ENCODE results near the gene TEDDM1. TPM values are rescaled to one million over a fixed set of nuclear protein-coding genes. Genes with fewer than 3 reads are reported as not detected.

The TEDDM1 gene
- total RNA-seq, 2 donors from 2014 or later = not detected

GRCh38 chr1:182395906-182396305, 4.6 kb downstream of the TEDDM1 start:
- no peak overlapping the region for H3K27ac ChIP-seq
- H3K36me3 ChIP-seq = no peaks in the 10 kb centered on the region
- no peaks in the 10 kb centered on the region for H3K9me3 ChIP-seq
- DNase-seq (ENCODE audit: low spot score) (no peak), ATAC-seq (ENCODE audit: insufficient number of reproducible peaks, low FRiP score, low read depth) (no peak)
- TF ChIP-seq, protein P1, sequence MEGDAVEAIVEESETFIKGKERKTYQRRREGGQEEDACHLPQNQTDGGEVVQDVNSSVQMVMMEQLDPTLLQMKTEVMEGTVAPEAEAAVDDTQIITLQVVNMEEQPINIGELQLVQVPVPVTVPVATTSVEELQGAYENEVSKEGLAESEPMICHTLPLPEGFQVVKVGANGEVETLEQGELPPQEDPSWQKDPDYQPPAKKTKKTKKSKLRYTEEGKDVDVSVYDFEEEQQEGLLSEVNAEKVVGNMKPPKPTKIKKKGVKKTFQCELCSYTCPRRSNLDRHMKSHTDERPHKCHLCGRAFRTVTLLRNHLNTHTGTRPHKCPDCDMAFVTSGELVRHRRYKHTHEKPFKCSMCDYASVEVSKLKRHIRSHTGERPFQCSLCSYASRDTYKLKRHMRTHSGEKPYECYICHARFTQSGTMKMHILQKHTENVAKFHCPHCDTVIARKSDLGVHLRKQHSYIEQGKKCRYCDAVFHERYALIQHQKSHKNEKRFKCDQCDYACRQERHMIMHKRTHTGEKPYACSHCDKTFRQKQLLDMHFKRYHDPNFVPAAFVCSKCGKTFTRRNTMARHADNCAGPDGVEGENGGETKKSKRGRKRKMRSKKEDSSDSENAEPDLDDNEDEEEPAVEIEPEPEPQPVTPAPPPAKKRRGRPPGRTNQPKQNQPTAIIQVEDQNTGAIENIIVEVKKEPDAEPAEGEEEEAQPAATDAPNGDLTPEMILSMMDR (IDR thresholded peaks at IDR 0.05) = no peak
- no peak overlapping the region for H3K4me3 ChIP-seq
- H3K27me3 ChIP-seq (replicated peaks; ENCODE audit: insufficient read depth) = no peaks in the 10 kb centered on the region
- peaks cover 13 to 14% of the 10 kb centered on the region in 2 donors for H3K4me1 ChIP-seq (ENCODE audit: control insufficient read depth in 1 of 2, low read depth in 2 of 2)

DNA sequence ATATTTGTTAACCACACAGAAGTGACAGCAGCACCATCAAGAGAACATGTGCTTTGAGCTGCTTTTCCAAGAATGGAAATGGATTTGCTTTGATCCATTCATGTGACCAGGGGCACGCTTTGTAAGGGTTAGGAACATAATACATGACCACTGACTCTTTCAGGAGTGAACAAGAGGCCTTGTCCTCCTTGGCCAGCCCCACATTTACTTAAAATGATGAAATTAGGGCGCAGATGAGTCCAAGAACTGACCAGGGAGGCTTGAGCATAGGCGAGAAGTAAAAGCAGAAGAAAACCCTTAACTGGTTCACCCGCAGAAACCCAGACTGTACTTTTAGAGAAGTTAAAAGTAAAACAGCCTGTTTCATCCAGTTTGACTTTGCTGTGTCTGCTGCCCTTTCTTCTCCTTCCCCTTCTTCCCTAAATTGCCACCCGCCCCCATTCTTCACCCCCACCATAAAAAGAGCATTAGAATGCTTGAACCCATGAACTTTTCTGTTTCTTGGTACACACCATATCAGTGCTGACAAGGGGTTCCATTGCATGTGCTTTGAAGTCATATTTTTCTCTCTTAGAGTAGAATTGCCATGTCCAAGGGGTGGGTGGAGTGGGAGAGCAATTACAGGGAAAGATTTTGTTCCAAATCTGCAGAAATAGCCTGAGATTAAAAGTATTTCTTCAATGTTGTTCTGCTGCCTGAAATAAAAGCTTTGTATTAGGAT, 6.3 kb downstream of the TEDDM1 start:
- H3K4me3 ChIP-seq = no peak overlapping the region
- DNase-seq (ENCODE audit: low spot score) (no peak), ATAC-seq (ENCODE audit: insufficient number of reproducible peaks, low FRiP score, low read depth) (no peak)
- no peak overlapping the region for H3K27ac ChIP-seq
- no peaks in the 10 kb centered on the region for H3K36me3 ChIP-seq
- no peaks in the 10 kb centered on the region for H3K9me3 ChIP-seq
- TF ChIP-seq, protein P1 (IDR thresholded peaks at IDR 0.05) = no peak
- H3K27me3 ChIP-seq (replicated peaks; ENCODE audit: insufficient read depth) = no peaks in the 10 kb centered on the region
- peaks cover 13 to 14% of the 10 kb centered on the region in 2 donors for H3K4me1 ChIP-seq (ENCODE audit: control insufficient read depth in 1 of 2, low read depth in 2 of 2)

- no peaks in the 10 kb centered on the region for H3K9me3 ChIP-seq
- ATAC-seq (ENCODE audit: insufficient number of reproducible peaks, low FRiP score, low read depth) = peak; percentile 4
- peaks cover 14% of the 10 kb centered on the region for H3K36me3 ChIP-seq
- no peak for DNase-seq (ENCODE audit: low spot score)
- peak overlapping the region; percentile 98 for H3K4me3 ChIP-seq
- peaks cover 26 to 30% of the 10 kb centered on the region in 2 donors for H3K4me1 ChIP-seq (ENCODE audit: control insufficient read depth in 1 of 2, low read depth in 2 of 2)
- TF ChIP-seq, protein P1 (IDR thresholded peaks at IDR 0.05) = no peak
- H3K27me3 ChIP-seq (replicated peaks; ENCODE audit: insufficient read depth) = no peaks in the 10 kb centered on the region
- peak overlapping the region; percentile 95 to 98 for H3K27ac ChIP-seq
Observed at GRCh38 chr1:182392050-182393028, 8.1 kb downstream of the TEDDM1 start.

GRCh38 chr1:182391362-182392049, 9.0 kb downstream of the TEDDM1 start, which contains the start of gene GLUL:
Gene GLUL, minus strand, starts transcription at chr1:182391790. Its CDS starts 3,053 bp downstream, at chr1:182388737.
- peak within 1 kb of the TSS; percentile 98 for H3K4me3 ChIP-seq
- no peaks in the 10 kb centered on the region for H3K9me3 ChIP-seq
- peaks cover 22% of the 10 kb centered on the region for H3K36me3 ChIP-seq
- peaks cover 25 to 33% of the 10 kb centered on the region in 2 donors for H3K4me1 ChIP-seq (ENCODE audit: control insufficient read depth in 1 of 2, low read depth in 2 of 2)
- TF ChIP-seq, protein P1 (IDR thresholded peaks at IDR 0.05) = no peak
- no peaks in the 10 kb centered on the region for H3K27me3 ChIP-seq (replicated peaks; ENCODE audit: insufficient read depth)
- peak; percentile 79 for DNase-seq (ENCODE audit: low spot score)
- ATAC-seq (ENCODE audit: insufficient number of reproducible peaks, low FRiP score, low read depth) = peak; percentile 75
- H3K27ac ChIP-seq = peak within 1 kb of the TSS; percentile 95 to 98

All from thoracic aorta (tissue), 2 donors.